HepG2 (cell line): Measurements from ENCODE around the gene STARD10. TPM values are rescaled to one million over a fixed set of nuclear protein-coding genes. Genes with fewer than 3 reads are reported as not detected.
A peak's percentile ranks its signal among the peaks of the same experiment; 100 is the strongest.

Source experiments
- CEBPB ChIP-seq: IDR thresholded peaks from 2 replicates; pipeline ENCODE4 v1.6.1; 2011; ENCODE audit warnings: low read depth, low read length, improper control_type of control experiment, borderline replicate concordance
- DMAP1 ChIP-seq: IDR thresholded peaks from 2 replicates; pipeline ENCODE4 v1.6.1; 2016
- GFI1 ChIP-seq: sonication (generic); formaldehyde crosslinking; IDR thresholded peaks from 2 replicates; pipeline ENCODE4 v1.5.0; 2020; ENCODE audit warnings: missing genetic modification reagents, mild to moderate bottlenecking, borderline replicate concordance
- GTF3A ChIP-seq: sonication (generic); formaldehyde crosslinking; conservative IDR thresholded peaks from 2 replicates; pipeline ENCODE4 v1.4.0; 2020; ENCODE audit warnings: mild to moderate bottlenecking, missing genetic modification reagents
- HDAC2 ChIP-seq: sonication (generic); formaldehyde crosslinking; IDR thresholded peaks from 2 replicates; pipeline ENCODE4 v1.4.0; 2020; ENCODE audit warnings: missing genetic modification reagents
- HHEX ChIP-seq: IDR thresholded peaks from 2 replicates; pipeline ENCODE4 v1.6.1; 2016; ENCODE audit warnings: control low read depth
- KDM3A ChIP-seq: IDR thresholded peaks from 2 replicates; pipeline ENCODE4 v1.6.1; 2018; ENCODE audit warnings: low read depth, missing compliant biosample characterization
- KIAA2018 ChIP-seq: sonication (generic); formaldehyde crosslinking; IDR thresholded peaks from 2 replicates; pipeline ENCODE4 v1.5.0; 2020; ENCODE audit warnings: mild to moderate bottlenecking, missing genetic modification reagents, borderline replicate concordance
- MED1 ChIP-seq: sonication (generic); formaldehyde crosslinking; IDR thresholded peaks from 2 replicates; pipeline ENCODE4 v1.4.0; 2020; ENCODE audit warnings: missing genetic modification reagents
- MLLT10 ChIP-seq: sonication (generic); formaldehyde crosslinking; IDR thresholded peaks from 2 replicates; pipeline ENCODE4 v1.4.0; 2020; ENCODE audit warnings: missing genetic modification reagents
- PBX3 ChIP-seq: sonication (generic); formaldehyde crosslinking; IDR thresholded peaks from 2 replicates; pipeline ENCODE4 v1.8.1; 2023; ENCODE audit warnings: missing genetic modification reagents, inconsistent platforms, borderline replicate concordance
- SIX4 ChIP-seq: sonication (generic); formaldehyde crosslinking; IDR thresholded peaks from 2 replicates; pipeline ENCODE4 v1.4.0; 2020; ENCODE audit warnings: missing genetic modification reagents
- TFE3 ChIP-seq: IDR thresholded peaks from 2 replicates; pipeline ENCODE4 v1.6.1; 2016
- ZFP62 ChIP-seq: sonication (generic); formaldehyde crosslinking; IDR thresholded peaks from 2 replicates; pipeline ENCODE4 v1.4.0; 2020; ENCODE audit warnings: missing genetic modification reagents
- ZNF121 ChIP-seq: sonication (generic); formaldehyde crosslinking; IDR thresholded peaks from 2 replicates; pipeline ENCODE4 v1.5.0; 2020; ENCODE audit warnings: mild to moderate bottlenecking, missing genetic modification reagents
- ZNF556 ChIP-seq: sonication (generic); formaldehyde crosslinking; IDR thresholded peaks from 2 replicates; pipeline ENCODE4 v1.4.0; 2020; ENCODE audit warnings: mild to moderate bottlenecking, missing genetic modification reagents, borderline replicate concordance
- ZNF576 ChIP-seq: sonication (generic); formaldehyde crosslinking; IDR thresholded peaks from 2 replicates; pipeline ENCODE4 v1.4.0; 2020; ENCODE audit warnings: mild to moderate bottlenecking, missing genetic modification reagents
- ZNF75D ChIP-seq: sonication (generic); formaldehyde crosslinking; IDR thresholded peaks from 2 replicates; pipeline ENCODE4 v1.8.1; 2023; ENCODE audit warnings: missing genetic modification reagents, mild to moderate bottlenecking, borderline replicate concordance
- ZNF878 ChIP-seq: sonication (generic); formaldehyde crosslinking; IDR thresholded peaks from 2 replicates; pipeline ENCODE4 v1.8.1; 2023; ENCODE audit warnings: mild to moderate bottlenecking, missing genetic modification reagents, moderate library complexity
- polyA plus RNA-seq, 8 experiments: library from polyadenylated mRNA; depleted of rRNA in 3 of 8; stranded (reverse) in 7 of 8; unstranded in 1 of 8; fragments of >200 nt; fragmentation: Illumina TruSeq in 4 of 8; extraction: Trizol in 4 of 8; gene quantifications; 2 replicates each; pipeline versions ENCODE4 v1.2.1 to v1.2.3, GENCODE V29; 2011 to 2016; ENCODE audit warnings: low read depth in 4 of 8, missing spikeins in 1 of 8, mixed read lengths in 1 of 8; ENCODE audit not compliant: insufficient read depth in 1 of 8
- total RNA-seq, 5 experiments: library from RNA; depleted of rRNA; stranded (reverse); fragments of >200 nt; fragmentation: Illumina TruSeq; extraction: Trizol; gene quantifications; 2 replicates each; pipeline ENCODE4 v1.2.3, GENCODE V29; 2016; ENCODE audit warnings: low read depth in 1 of 5

Gene STARD10
- total and polyA plus RNA-seq, 2 of the 13 experiments (the other 11 are each of a cell fraction or from before 2014, with no cell fraction given) = 260 to 341 TPM

GRCh38 chr11:72813740-72814285 is 20.0 kb upstream of the STARD10 start (continued):
- no peak for TF ChIP-seq GTF3A (CRISPR knock-in tag)
- TF ChIP-seq CEBPB = no peak
- peak; percentile 72; the same call in 1 of the 2 replicates for TF ChIP-seq GFI1
- TF ChIP-seq ZNF556 (CRISPR knock-in tag) = no peak
- no peak for TF ChIP-seq ZNF878 (CRISPR knock-in tag)
- peak; percentile 53 for TF ChIP-seq MED1 (CRISPR knock-in tag)
- no peak for TF ChIP-seq HHEX (CRISPR knock-in tag)
- no peak for TF ChIP-seq KDM3A (CRISPR knock-in tag)
- TF ChIP-seq PBX3 (CRISPR knock-in tag) = no peak
- TF ChIP-seq HDAC2 = peak; percentile 51; the same call in 1 of the 2 replicates
- no peak for TF ChIP-seq MLLT10 (CRISPR knock-in tag)
- no peak for TF ChIP-seq ZNF121
- 0 out of 2 replicates have a peak, but pooled peaks have one; percentile 29 for TF ChIP-seq KIAA2018 (CRISPR knock-in tag)
- no peak for TF ChIP-seq ZNF75D (CRISPR knock-in tag)
- TF ChIP-seq SIX4 = peak; percentile 24; the same call in 1 of the 2 replicates
- peak; percentile 18; the same call in 1 of the 2 replicates for TF ChIP-seq TFE3 (CRISPR knock-in tag)
- no peak for TF ChIP-seq ZFP62 (CRISPR knock-in tag)
- peak; percentile 72 for TF ChIP-seq DMAP1 (CRISPR knock-in tag)
- TF ChIP-seq ZNF576 (CRISPR knock-in tag) = no peak; the same call in 1 of the 2 replicates
